Stimulated activated CD4-positive, alpha-beta T cell treated with anti-CD3 and anti-CD28 coated beads, Interleukin-15, amount 100 ng/mL, for 48 hours (primary cell): Measurements from ENCODE around the gene ZNF705A.
"Not testable (repeated sequence)": the region's sequence is repeated elsewhere in the genome, so short reads cannot be mapped to it uniquely, and the experiment has no call there.

Experiments
- DNase-seq, 2 donors: peaks; one replicate each; pipeline ENCODE4 v3.0.0-alpha.2; 2020; ENCODE audit warnings: low read depth in 2 of 2

Gene ZNF705A

DNA sequence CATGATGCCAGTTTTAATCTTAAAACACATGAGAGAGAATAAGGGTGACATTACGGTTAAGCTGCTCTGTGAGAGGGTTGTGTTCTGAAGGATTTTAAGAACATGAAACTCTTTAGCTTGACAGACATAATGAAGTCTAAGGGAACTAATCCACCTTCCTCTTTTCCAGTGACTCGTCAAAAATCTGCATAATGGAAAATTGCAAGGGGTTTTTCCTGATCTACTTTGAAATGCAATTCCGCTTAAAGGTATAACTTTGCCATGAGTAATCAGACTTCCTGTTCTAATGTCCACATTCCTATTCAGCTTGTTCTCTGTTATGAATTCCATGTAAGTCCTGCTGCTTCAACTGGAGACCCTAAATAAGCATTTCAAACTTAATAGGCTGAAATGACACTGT, at the start of gene ZNF705A:
Gene ZNF705A (plus strand): TSS at position 171 of the 400 bp plus-strand sequence. CDS start 15,611 bp downstream, outside the sequence.
- no peak for DNase-seq

DNA sequence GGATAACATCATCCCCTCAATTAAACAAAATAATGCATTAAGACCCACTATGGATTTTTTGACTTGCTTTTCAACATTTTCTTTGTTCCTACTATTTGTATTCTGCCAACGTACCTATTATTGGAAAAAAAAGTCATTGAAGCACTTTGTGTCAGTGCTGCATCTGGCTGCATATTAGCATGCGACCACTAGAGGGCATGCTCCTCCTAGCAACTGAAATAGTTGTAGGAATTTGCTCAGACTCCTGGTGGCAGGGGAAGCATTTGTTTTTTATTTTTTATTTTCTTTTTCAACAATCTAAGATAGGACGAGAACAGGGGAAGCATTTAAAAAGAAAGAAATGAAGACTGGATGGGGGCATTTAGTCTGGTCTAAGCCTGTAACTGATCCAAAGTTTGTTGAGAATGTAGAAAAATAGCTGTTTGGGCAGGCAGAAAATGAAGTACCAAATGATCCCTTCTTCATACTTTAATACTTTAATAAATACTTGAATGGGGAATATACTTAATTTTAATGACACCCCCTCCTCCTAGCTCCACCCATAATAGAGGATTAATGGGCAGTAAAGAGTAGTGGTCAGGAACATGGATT, 47.9 kb upstream of the ZNF705A start:
- peak; percentile 59 to 66 for DNase-seq

DNA sequence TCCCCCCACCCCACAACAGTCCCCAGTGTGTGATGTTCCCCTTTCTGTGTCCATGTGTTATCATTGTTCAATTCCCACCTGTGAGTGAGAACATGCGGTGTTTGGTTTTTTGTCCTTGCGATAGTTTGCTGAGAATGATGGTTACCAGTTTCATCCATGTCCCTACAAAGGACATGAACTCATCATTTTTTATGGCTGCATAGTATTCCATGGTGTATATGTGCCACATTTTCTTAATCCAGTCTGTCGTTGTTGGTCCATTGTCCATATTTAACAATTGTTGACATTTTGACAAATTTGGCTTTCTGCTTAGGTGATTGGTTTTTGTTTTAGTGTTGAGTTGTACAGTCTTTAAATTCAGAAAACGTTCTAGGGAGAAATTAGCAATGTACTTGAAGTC, 43.7 kb upstream of the ZNF705A start:
- DNase-seq = not testable (repeated sequence)

DNA sequence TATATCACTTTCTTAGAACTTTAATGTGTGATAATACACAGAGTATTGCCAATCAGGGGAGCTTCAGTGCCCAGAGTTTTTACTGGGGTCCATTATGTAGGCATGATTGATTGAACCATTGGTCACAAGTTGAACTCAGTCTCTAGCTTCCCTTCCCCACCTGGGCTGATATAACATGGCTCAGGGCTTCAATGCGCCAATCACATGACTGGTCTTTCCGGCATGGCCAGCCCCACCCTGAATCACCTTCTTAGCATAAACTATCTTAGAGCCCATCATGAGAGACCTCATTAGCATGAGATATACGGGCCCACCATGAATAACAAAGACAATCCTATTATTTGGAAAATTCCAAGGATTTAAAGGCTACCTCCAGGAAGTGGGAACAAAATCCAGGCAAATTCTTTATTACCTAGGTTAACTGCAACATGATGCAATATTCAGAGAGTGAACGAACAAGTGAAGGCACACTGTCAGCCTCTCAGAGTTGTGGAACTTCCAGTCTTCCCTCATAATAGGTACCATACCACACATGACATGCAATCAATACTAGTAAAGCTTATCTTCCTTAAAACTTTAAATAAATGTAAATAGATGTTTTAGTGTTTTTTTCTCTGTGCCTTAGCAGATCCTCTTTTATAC, 36.6 kb upstream of the ZNF705A start:
- no peak for DNase-seq

DNA sequence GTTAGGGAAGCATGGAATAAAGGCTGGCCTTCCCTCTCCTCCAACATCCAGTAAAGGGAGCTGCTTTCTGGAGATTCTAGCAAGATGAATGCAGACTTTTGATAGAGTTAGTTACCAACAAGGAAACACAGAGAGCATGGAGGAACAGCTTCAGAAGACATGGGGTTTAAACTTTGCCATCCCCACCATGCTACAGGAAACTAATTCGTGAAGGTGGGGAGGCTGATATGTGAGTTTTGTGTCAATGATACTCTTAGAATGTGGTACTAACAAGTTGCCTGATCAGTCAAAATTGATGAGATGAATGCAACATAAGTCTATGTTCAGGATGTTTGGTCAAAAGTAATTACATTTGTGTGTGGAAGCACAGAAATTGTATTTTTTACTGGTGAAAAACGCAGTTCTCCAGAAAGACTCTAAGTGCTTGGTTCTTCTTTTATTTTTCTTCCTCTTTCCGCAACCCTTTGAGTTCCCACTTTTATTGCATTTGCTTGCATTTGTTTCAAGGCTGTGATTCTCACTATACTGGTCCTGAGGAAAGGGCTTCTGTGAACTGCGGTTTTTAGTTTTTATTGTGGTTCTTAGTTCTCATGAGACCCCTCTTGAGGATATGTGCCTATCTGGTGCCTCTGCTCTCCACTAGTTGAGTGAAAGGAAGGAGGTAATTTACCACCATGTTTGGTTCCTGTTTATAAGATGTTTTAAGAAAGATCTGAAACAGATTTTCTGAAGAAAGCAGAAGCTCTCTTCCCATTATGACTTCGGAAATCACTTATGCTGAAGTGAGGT, 33.5 kb upstream of the ZNF705A start, which contains the start of gene CLEC4A:
Gene CLEC4A (plus strand): TSS at position 494 of the 789 bp plus-strand sequence. CDS start 262 bp downstream, at position 756.
- no peak for DNase-seq

DNA sequence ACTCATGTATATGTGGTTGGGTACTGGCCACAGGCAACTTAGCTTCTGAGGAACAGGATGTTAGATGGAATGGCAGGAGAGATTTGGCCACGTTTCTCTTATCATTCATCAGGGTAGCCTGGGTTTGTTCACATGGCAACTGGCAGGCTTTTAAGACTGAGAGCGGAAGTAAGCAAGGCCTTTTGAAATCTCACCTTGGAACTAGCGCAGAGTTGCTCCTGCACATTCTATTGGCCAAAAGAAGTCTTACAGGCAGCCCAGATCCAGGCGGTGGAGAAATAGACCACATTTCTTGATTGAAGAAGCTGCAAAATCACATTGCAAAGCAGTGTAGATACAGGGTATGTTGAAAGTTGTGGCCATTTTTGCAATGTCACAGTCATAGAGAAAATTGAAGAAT, 29.7 kb upstream of the ZNF705A start:
- no peak for DNase-seq

DNA sequence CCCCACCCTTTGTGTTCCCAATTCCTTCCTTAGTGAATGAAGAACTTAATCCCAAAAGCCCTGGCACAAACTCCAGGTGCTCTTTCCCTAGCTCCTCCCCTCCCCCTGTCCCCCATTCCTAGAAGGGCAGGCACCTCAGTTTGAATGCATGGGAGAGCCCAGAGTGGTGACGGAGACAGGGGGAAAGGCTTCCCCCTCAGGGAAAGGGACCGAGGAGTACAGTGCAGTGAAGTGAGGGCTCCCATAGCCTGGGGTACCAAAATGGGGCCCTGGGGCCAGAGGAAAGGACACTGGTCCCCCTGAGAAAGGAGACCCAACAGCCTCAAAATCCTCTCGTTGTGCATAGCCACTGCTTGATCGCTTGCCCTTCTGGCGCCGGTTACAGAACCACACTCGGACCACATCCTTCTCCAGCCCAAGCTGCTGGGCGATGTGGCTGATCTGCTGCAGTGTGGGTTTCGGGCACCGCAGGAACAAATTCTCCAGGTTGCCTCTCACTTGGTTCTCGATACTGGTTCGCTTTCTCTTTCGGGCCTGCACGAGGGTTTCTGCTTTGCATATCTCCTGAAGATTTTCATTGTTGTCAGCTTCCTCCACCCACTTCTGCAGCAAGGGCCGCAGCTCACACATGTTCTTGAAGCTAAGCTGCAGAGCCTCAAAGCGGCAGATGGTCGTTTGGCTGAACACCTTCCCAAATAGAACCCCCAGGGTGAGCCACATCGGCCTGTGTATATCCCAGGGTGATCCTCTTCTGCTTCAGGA, 23.0 kb upstream of the ZNF705A start:
- not testable (repeated sequence) for DNase-seq

DNA sequence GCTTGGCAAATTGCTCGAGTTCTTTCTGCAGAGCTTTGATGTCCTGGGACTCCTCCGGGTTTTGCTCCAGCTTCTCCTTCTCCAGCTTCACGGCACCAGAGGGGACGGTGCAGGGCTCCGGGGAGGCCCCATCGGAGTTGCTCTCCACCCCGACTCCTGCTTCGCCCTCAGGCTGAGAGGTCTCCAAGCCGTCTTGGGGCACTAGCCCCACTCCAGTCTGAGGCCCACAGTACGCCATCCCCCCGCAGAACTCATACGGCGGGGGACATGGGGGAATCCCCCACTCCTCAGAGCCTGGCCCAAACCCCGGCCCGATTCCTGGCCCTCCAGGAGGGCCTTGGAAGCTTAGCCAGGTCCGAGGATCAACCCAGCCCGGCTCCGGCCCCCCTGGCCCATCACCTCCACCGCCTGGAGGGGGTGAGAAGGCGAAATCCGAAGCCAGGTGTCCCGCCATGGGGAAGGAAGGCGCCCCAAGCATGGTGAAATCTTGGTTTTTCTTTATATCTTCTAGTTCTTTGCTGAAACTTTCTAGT, 22.4 kb upstream of the ZNF705A start:
- DNase-seq = not testable (repeated sequence)

DNA sequence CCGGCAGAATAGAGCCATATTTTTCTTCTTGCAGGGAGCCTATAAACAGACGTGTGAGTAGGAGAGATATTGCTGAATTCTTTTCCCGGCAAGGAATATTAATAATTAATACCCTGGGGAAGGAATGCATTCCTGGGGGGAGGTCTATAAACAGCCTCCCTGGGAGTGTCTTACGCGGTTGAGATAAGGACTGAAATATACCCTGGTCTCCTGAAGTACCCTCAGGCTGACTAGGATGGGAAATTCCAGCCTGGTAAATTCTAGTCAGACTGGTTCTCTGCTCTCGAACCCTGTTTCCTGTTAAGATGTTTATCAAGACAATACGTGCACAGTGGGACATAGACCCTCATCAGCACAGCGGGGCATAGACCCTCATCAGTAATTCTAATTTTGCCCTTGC, 15.2 kb upstream of the ZNF705A start:
- not testable (repeated sequence) for DNase-seq

DNA sequence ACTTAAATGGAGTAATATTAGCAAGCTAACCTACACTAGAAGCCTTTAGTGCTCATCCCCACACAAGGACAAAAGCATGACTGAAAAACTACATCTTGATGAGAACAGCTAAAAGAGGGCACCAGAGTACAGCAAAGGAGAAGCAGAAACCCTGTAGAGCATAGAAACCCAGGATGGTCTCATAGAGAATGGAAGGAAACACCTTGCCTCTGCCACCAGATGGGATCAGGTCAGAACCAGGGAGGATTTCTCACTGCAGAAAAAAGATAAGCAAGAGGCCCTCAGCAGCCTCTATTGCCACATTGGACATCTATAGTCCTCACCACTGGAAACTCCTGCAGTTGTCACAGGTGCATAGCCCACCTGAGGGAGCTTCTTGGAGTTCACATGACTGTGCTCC, 13.6 kb upstream of the ZNF705A start:
- DNase-seq = no peak

DNA sequence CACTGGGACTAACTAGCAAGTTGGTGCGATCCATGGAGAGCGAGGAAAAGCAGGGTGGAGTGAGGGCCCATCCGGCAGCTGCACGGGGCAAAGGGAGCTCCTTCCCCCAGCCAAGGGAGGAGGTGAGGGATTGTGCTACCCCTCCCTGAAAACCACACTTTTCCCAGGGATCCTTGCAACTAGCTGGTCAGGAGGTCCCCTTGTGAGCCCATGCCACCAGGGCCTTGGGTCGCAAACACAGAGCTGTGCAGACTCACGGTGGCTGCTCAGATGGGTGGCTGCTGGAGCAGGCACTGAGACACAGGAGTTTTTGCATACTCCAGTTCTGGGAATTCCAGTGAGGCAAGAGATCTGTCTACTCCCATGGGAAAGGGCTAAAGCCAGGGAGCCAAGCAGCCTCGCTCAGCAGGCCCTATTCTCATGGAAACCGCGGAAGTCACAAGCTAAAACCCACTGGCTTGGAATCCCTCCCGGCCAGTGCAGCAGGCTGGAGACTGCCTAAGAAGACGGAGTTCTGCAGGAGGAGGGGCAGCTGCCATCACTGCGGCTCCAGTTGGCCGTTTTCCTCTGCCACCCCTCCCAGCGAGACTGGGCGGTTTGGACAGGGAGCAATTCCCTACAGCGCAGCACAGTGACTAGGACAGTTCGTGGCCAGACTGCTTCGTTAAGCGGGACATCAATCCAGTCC, 10.9 kb upstream of the ZNF705A start:
- no peak for DNase-seq

DNA sequence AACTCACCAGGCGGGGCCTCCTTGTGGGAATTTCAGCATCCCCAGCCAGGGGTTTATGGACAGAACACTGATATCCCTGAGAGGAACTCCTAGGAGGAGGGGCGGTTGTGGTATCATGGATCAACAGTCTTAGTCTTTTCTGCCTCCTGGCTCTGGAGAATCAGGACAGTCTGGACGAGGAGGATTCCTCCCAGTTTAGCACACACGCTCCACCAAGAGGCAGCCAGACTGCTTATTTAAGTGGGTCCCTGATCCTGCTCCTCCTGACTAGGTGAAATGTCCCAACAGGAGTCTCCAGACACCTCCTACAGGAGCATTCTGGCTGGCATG, 10.4 kb upstream of the ZNF705A start:
- DNase-seq = no peak

DNA sequence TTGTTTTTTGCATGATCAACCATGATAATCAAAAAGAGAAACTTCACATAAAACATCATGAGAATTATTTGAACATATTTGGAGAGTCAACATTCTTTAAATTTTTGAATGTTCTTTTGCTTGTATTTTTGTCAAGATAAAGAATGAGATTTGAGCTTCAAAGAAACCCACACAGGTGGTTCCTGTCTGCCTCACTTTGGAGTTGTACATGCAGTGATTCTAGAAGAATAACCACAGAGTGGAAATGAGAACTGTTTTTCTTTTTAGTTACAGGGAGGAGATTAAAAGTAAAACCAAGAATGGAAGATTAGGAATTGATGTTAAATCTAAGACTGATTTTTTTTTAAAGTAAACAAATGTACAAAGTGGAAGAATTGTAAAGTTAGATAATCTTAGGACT, 2.3 kb upstream of the ZNF705A start:
- no peak for DNase-seq

DNA sequence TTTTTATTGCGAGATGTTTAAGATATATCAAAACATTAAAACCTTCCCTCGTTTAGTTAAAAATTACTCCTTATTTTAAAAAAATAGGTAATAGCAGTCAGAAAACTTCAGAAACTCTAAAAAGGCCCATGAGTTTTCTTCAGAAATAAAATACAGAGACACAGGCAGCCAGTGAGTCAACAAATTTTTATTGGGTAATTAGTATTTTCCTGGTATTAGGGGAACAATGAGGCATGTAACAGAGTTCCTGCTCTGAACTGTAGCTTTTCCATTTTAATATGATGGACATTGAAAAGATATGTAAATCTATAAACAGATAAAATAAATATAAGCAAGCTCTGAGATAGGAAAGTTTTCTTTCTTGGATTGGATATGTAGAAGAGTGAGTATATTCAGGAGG, 399 bp upstream of the ZNF705A start:
- no peak for DNase-seq

DNA sequence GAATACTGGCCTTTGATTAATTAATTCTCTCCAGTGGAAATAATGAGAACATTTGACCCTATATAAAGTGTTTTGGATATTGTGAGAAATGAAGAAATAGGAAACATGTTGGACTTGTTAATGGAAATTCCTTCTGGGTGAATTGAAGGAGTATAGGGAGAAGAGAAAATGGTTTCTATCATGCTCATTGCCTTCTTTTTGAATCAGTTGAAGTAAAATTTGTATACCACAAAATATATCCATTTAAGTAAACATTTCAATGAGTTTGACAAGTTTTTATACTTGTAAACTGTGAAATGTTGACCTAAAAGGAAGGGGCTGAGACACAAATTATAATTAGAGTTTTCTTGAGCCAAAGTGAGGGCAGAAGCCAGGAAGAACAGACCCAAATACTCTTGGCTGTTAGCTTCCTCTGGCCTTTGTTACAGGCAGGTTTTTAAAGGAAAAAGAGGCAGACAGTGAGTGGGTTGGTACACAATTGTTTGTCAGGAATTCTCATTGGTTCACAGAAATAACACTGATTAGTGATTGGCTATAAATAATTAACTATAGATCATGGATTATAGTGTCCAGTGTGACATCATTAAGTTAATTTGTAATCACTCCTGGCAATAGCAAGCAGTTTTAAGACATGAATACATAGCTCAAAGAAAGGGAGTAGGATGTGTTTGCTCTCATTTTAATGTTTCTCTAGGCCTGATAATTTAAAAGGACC, 826 bp downstream of the ZNF705A start:
- DNase-seq = no peak

DNA sequence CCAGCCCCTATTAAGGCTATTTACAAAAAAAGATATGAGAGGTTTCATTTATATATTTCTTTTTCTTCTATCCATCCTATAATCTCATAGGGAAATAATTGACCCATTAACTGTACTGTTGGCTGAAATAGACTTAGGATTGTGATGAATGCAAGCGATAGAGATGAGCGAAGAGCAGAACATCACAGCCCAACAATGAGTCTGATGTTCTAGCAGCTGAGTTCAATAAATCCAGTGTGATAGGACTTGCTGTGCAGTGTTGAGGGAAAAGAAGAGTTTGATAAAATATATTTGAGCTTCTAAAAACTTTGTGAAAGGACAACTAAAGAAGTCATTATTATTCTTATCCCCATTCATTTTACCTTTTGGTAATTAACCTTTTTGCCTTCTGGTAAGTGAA, 16.1 kb downstream of the ZNF705A start:
- not testable (repeated sequence) for DNase-seq

DNA sequence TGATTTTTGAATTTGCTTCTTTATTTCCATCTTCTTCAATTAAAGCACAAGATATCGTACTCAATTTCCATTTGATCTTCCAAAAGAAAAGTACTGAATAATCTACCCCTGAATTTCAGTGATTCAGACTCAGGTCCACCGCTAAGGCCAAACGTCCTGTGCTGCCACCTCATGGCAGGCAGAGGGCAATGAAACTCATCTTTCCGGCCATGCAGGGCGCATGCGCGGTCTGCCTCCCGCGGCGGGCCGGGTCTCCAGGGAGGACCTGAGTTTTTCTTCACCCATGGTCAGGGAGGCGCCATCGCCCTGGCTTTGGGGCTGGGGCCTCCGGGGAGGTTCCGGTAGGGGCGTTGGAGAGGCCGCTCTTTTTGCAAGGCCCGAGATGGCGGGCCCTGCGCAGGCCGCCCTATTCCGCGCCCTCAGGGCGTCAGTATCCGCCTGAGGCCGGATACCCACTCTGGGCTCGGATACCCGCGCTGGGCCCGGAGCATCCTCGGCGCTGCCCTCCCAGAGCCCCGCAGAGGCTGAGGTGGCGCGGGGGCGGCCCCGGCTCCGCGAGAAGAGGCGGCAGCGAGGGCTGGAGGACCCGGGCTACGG, 23.3 kb downstream of the ZNF705A start:
- DNase-seq = peak; percentile 41 to 72

DNA sequence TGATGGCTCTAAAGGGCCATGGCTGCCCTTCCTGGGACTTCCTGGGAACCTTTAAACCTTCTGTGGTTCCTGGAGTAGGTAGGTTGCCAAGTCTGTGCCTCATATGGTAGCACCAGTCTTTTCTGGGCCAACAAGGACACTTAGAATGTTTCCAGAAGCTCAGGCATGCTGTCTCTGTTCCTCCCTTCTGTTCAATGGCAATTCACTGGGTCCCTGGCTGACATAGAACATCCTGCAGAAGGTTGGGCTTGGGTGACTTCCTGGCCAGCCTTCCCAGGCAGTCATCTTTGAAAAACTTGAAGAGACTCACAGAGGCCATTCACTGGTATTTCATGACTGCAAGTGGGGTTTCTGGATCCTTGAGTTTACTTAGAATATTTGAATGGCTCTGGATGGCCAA, 24.5 kb downstream of the ZNF705A start:
- not testable (repeated sequence) for DNase-seq

DNA sequence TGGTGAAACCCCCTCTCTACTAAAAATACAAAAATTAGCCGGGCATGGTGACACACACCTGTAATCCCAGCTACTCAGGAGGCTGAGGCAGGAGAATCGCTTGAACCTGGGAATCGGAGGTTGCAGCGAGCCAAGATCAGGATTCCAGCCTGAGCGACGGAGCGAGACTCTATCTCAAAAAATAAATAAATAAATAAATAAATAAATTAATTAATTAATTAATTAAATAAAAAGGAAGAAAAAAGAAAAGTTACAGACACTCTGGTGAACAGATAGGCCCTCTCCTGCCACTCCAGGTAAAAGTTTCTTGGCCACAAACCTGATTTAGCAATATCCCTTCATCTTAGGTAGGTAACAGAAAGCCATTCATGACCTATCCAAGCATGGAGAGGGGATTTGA, 26.1 kb downstream of the ZNF705A start:
- DNase-seq = not testable (repeated sequence)

DNA sequence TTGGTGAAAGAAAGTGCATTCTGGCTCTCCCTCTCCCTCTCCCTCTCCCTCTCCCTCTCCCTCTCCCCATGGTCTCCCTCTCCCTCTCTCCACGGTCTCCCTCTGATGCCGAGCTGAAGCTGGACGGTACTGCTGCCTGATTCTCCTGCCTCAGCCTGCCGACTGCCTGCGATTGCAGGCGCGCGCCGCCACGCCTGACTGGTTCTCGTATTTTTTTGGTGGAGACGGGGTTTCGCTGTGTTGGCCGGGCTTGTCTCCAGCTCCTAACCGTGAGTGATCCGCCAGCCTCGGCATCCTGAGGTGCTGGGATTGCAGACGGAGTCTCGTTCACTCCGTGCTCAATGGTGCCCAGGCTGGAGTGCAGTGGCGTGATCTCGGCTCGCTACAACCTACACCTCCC, 26.5 kb downstream of the ZNF705A start:
- not testable (repeated sequence) for DNase-seq
